ENCODE measurements around the gene SLIT3. TPM values are rescaled to one million over a fixed set of nuclear protein-coding genes. Genes with fewer than 3 reads are reported as not detected.

Gene SLIT3
- total RNA-seq, 1 experiment from 2014 or later = not detected

GRCh38 chr5:168858994-168859393 is 441.9 kb downstream of the SLIT3 start:
- DNase-seq = no peak
- Histone ChIP-seq H4K20me1 (ENCODE audit: insufficient read depth, low read depth, low read length) (no peaks in the 10 kb centered on the region), H3K4me1 (ENCODE audit: low read length) (peaks cover 2% of the 10 kb centered on the region; the same call in 1 of the 2 replicates), H3K9ac (ENCODE audit: low read length) (no peak overlapping the region), H3K27ac (ENCODE audit: low read length) (no peak overlapping the region), H3K36me3 (ENCODE audit: insufficient read depth, low read length) (no peaks in the 10 kb centered on the region), H3K27me3 (ENCODE audit: low read length) (no peaks in the 10 kb centered on the region), H3K9me3 (ENCODE audit: low read length) (no peaks in the 10 kb centered on the region), H2AFZ (ENCODE audit: low read length) (no peak overlapping the region), H3K4me3 (ENCODE audit: low read length) (no peak overlapping the region), H3K79me2 (ENCODE audit: low read length) (no peaks in the 10 kb centered on the region), H3K4me2 (ENCODE audit: low read depth, low read length, poor library complexity, severe bottlenecking) (no peak overlapping the region), H3K9me2 (replicated peaks; ENCODE audit: insufficient read depth, low read length) (no peaks in the 10 kb centered on the region)

GRCh38 chr5:168858371-168858770 is 442.6 kb downstream of the SLIT3 start:
- DNase-seq = no peak
- H3K79me2 ChIP-seq (ENCODE audit: low read length) = no peaks in the 10 kb centered on the region
- H3K27ac ChIP-seq (ENCODE audit: low read length) = no peak overlapping the region
- H3K4me1 ChIP-seq (ENCODE audit: low read length) = peaks cover 2% of the 10 kb centered on the region; the same call in 1 of the 2 replicates
- H3K4me3 ChIP-seq (ENCODE audit: low read length) = no peak overlapping the region
- no peak overlapping the region for H3K4me2 ChIP-seq (ENCODE audit: low read depth, low read length, poor library complexity, severe bottlenecking)
- H2AFZ ChIP-seq (ENCODE audit: low read length) = no peak overlapping the region
- H3K9ac ChIP-seq (ENCODE audit: low read length) = no peak overlapping the region
- no peaks in the 10 kb centered on the region for H3K36me3 ChIP-seq (ENCODE audit: insufficient read depth, low read length)
- no peaks in the 10 kb centered on the region for H3K9me2 ChIP-seq (replicated peaks; ENCODE audit: insufficient read depth, low read length)
- H3K9me3 ChIP-seq (ENCODE audit: low read length) = no peaks in the 10 kb centered on the region
- H3K27me3 ChIP-seq (ENCODE audit: low read length) = no peaks in the 10 kb centered on the region
- H4K20me1 ChIP-seq (ENCODE audit: insufficient read depth, low read depth, low read length) = no peaks in the 10 kb centered on the region

GRCh38 chr5:168853972-168854371 is 447.0 kb downstream of the SLIT3 start:
- Histone ChIP-seq H3K27me3 (ENCODE audit: low read length) (no peaks in the 10 kb centered on the region), H3K9me2 (replicated peaks; ENCODE audit: insufficient read depth, low read length) (no peaks in the 10 kb centered on the region), H3K4me3 (ENCODE audit: low read length) (no peak overlapping the region), H3K4me2 (ENCODE audit: low read depth, low read length, poor library complexity, severe bottlenecking) (no peak overlapping the region), H4K20me1 (ENCODE audit: insufficient read depth, low read depth, low read length) (no peaks in the 10 kb centered on the region), H3K27ac (ENCODE audit: low read length) (no peak overlapping the region), H2AFZ (ENCODE audit: low read length) (no peak overlapping the region), H3K9me3 (ENCODE audit: low read length) (no peaks in the 10 kb centered on the region), H3K9ac (ENCODE audit: low read length) (no peak overlapping the region), H3K4me1 (ENCODE audit: low read length) (peaks cover 2% of the 10 kb centered on the region; the same call in 1 of the 2 replicates), H3K36me3 (ENCODE audit: insufficient read depth, low read length) (no peaks in the 10 kb centered on the region), H3K79me2 (ENCODE audit: low read length) (no peaks in the 10 kb centered on the region)
- DNase-seq = no peak

GRCh38 chr5:168852329-168852728 is 448.6 kb downstream of the SLIT3 start:
- no peaks in the 10 kb centered on the region for H4K20me1 ChIP-seq (ENCODE audit: insufficient read depth, low read depth, low read length)
- H3K27me3 ChIP-seq (ENCODE audit: low read length) = no peaks in the 10 kb centered on the region
- no peaks in the 10 kb centered on the region for H3K79me2 ChIP-seq (ENCODE audit: low read length)
- H3K9ac ChIP-seq (ENCODE audit: low read length) = no peak overlapping the region
- no peak for DNase-seq
- no peak overlapping the region for H3K27ac ChIP-seq (ENCODE audit: low read length)
- H3K4me2 ChIP-seq (ENCODE audit: low read depth, low read length, poor library complexity, severe bottlenecking) = no peak overlapping the region
- no peaks in the 10 kb centered on the region for H3K9me3 ChIP-seq (ENCODE audit: low read length)
- no peaks in the 10 kb centered on the region for H3K9me2 ChIP-seq (replicated peaks; ENCODE audit: insufficient read depth, low read length)
- H3K4me1 ChIP-seq (ENCODE audit: low read length) = peaks cover 2% of the 10 kb centered on the region; the same call in 1 of the 2 replicates
- H3K4me3 ChIP-seq (ENCODE audit: low read length) = no peak overlapping the region
- no peak overlapping the region for H2AFZ ChIP-seq (ENCODE audit: low read length)
- H3K36me3 ChIP-seq (ENCODE audit: insufficient read depth, low read length) = no peaks in the 10 kb centered on the region

GRCh38 chr5:168851902-168852321 is 449.0 kb downstream of the SLIT3 start:
- Histone ChIP-seq H3K4me2 (ENCODE audit: low read depth, low read length, poor library complexity, severe bottlenecking) (no peak overlapping the region), H3K4me3 (ENCODE audit: low read length) (no peak overlapping the region), H3K79me2 (ENCODE audit: low read length) (no peaks in the 10 kb centered on the region), H3K27ac (ENCODE audit: low read length) (no peak overlapping the region), H2AFZ (ENCODE audit: low read length) (no peak overlapping the region), H3K9ac (ENCODE audit: low read length) (no peak overlapping the region), H3K36me3 (ENCODE audit: insufficient read depth, low read length) (no peaks in the 10 kb centered on the region), H3K9me3 (ENCODE audit: low read length) (no peaks in the 10 kb centered on the region), H3K27me3 (ENCODE audit: low read length) (no peaks in the 10 kb centered on the region), H3K9me2 (replicated peaks; ENCODE audit: insufficient read depth, low read length) (no peaks in the 10 kb centered on the region), H3K4me1 (ENCODE audit: low read length) (peaks cover 2% of the 10 kb centered on the region; the same call in 1 of the 2 replicates), H4K20me1 (ENCODE audit: insufficient read depth, low read depth, low read length) (no peaks in the 10 kb centered on the region)
- DNase-seq = no peak

- Histone ChIP-seq H3K4me1 (ENCODE audit: low read length) (no peaks in the 10 kb centered on the region), H4K20me1 (ENCODE audit: insufficient read depth, low read depth, low read length) (no peaks in the 10 kb centered on the region), H3K4me2 (ENCODE audit: low read depth, low read length, poor library complexity, severe bottlenecking) (no peak overlapping the region), H3K9me3 (ENCODE audit: low read length) (no peaks in the 10 kb centered on the region), H3K79me2 (ENCODE audit: low read length) (no peaks in the 10 kb centered on the region), H2AFZ (ENCODE audit: low read length) (no peak overlapping the region), H3K4me3 (ENCODE audit: low read length) (no peak overlapping the region), H3K27me3 (ENCODE audit: low read length) (no peaks in the 10 kb centered on the region), H3K27ac (ENCODE audit: low read length) (no peak overlapping the region), H3K9ac (ENCODE audit: low read length) (no peak overlapping the region), H3K9me2 (replicated peaks; ENCODE audit: insufficient read depth, low read length) (no peaks in the 10 kb centered on the region), H3K36me3 (ENCODE audit: insufficient read depth, low read length) (no peaks in the 10 kb centered on the region)
- DNase-seq = no peak
These were observed 450.3 kb downstream of the SLIT3 start for GRCh38 chr5:168850683-168851082.

GRCh38 chr5:168848569-168848968 is 452.4 kb downstream of the SLIT3 start:
- Histone ChIP-seq H4K20me1 (ENCODE audit: insufficient read depth, low read depth, low read length) (no peaks in the 10 kb centered on the region), H3K4me3 (ENCODE audit: low read length) (no peak overlapping the region), H3K36me3 (ENCODE audit: insufficient read depth, low read length) (no peaks in the 10 kb centered on the region), H3K9me3 (ENCODE audit: low read length) (no peaks in the 10 kb centered on the region), H3K27me3 (ENCODE audit: low read length) (no peaks in the 10 kb centered on the region), H3K9ac (ENCODE audit: low read length) (no peak overlapping the region), H3K27ac (ENCODE audit: low read length) (no peak overlapping the region), H3K9me2 (replicated peaks; ENCODE audit: insufficient read depth, low read length) (no peaks in the 10 kb centered on the region), H3K79me2 (ENCODE audit: low read length) (no peaks in the 10 kb centered on the region), H3K4me1 (ENCODE audit: low read length) (no peaks in the 10 kb centered on the region), H3K4me2 (ENCODE audit: low read depth, low read length, poor library complexity, severe bottlenecking) (no peak overlapping the region), H2AFZ (ENCODE audit: low read length) (no peak overlapping the region)
- no peak for DNase-seq

- no peak overlapping the region for H3K27ac ChIP-seq (ENCODE audit: low read length)
- H3K36me3 ChIP-seq (ENCODE audit: insufficient read depth, low read length) = no peaks in the 10 kb centered on the region
- no peaks in the 10 kb centered on the region for H3K4me1 ChIP-seq (ENCODE audit: low read length)
These were observed 453.3 kb downstream of the SLIT3 start for GRCh38 chr5:168847511-168848073.

More at GRCh38 chr5:168847511-168848073, 453.3 kb downstream of the SLIT3 start:
- Histone ChIP-seq H3K9me2 (replicated peaks; ENCODE audit: insufficient read depth, low read length) (no peaks in the 10 kb centered on the region), H3K79me2 (ENCODE audit: low read length) (no peaks in the 10 kb centered on the region), H3K4me2 (ENCODE audit: low read depth, low read length, poor library complexity, severe bottlenecking) (no peak overlapping the region), H4K20me1 (ENCODE audit: insufficient read depth, low read depth, low read length) (no peaks in the 10 kb centered on the region), H3K4me3 (ENCODE audit: low read length) (no peak overlapping the region), H3K27me3 (ENCODE audit: low read length) (no peaks in the 10 kb centered on the region), H3K9ac (ENCODE audit: low read length) (no peak overlapping the region), H2AFZ (ENCODE audit: low read length) (no peak overlapping the region), H3K9me3 (ENCODE audit: low read length) (no peaks in the 10 kb centered on the region)
- no peak for DNase-seq

Measured in Karpas-422 (cell line).